Measurements from ENCODE around the gene AUTS2.

DNA sequence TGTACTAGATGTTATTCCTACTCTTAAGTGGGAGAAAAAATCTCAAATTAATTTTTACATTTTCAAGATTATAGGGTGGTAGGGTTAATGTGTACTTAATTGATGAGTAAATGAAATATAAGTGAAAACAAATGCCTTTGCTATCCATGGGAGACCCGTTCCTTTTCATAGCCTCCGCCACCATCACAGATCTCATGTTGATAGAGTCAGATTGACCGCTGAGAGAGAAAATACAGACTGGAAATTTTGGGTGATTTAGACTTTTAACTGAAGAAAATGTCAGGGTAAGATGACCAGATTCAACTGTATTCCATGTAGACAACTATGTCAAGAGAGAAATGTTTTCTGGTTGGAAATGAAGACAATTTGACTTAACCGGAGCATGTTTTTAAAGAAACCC, 446.2 kb downstream of the AUTS2 start:
- no peak for TF ChIP-seq POLR2AphosphoS5 (IDR thresholded peaks at IDR 0.05)
- TF ChIP-seq TAF1 (IDR thresholded peaks at IDR 0.05; ENCODE audit: low read depth) = no peak
- TF ChIP-seq EZH2 (IDR thresholded peaks at IDR 0.05; ENCODE audit: borderline replicate concordance, insufficient read depth, low read length, poor library complexity, severe bottlenecking) = no peak
- TF ChIP-seq, protein P1, sequence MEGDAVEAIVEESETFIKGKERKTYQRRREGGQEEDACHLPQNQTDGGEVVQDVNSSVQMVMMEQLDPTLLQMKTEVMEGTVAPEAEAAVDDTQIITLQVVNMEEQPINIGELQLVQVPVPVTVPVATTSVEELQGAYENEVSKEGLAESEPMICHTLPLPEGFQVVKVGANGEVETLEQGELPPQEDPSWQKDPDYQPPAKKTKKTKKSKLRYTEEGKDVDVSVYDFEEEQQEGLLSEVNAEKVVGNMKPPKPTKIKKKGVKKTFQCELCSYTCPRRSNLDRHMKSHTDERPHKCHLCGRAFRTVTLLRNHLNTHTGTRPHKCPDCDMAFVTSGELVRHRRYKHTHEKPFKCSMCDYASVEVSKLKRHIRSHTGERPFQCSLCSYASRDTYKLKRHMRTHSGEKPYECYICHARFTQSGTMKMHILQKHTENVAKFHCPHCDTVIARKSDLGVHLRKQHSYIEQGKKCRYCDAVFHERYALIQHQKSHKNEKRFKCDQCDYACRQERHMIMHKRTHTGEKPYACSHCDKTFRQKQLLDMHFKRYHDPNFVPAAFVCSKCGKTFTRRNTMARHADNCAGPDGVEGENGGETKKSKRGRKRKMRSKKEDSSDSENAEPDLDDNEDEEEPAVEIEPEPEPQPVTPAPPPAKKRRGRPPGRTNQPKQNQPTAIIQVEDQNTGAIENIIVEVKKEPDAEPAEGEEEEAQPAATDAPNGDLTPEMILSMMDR (IDR thresholded peaks at IDR 0.05; ENCODE audit: poor library complexity, severe bottlenecking) = no peak
- TF ChIP-seq EP300 (conservative IDR thresholded peaks at IDR 0.05; ENCODE audit: poor library complexity, severe bottlenecking) = no peak
- no peak for TF ChIP-seq MXI1 (conservative IDR thresholded peaks at IDR 0.05; ENCODE audit: poor library complexity, severe bottlenecking)
- TF ChIP-seq, protein P2, sequence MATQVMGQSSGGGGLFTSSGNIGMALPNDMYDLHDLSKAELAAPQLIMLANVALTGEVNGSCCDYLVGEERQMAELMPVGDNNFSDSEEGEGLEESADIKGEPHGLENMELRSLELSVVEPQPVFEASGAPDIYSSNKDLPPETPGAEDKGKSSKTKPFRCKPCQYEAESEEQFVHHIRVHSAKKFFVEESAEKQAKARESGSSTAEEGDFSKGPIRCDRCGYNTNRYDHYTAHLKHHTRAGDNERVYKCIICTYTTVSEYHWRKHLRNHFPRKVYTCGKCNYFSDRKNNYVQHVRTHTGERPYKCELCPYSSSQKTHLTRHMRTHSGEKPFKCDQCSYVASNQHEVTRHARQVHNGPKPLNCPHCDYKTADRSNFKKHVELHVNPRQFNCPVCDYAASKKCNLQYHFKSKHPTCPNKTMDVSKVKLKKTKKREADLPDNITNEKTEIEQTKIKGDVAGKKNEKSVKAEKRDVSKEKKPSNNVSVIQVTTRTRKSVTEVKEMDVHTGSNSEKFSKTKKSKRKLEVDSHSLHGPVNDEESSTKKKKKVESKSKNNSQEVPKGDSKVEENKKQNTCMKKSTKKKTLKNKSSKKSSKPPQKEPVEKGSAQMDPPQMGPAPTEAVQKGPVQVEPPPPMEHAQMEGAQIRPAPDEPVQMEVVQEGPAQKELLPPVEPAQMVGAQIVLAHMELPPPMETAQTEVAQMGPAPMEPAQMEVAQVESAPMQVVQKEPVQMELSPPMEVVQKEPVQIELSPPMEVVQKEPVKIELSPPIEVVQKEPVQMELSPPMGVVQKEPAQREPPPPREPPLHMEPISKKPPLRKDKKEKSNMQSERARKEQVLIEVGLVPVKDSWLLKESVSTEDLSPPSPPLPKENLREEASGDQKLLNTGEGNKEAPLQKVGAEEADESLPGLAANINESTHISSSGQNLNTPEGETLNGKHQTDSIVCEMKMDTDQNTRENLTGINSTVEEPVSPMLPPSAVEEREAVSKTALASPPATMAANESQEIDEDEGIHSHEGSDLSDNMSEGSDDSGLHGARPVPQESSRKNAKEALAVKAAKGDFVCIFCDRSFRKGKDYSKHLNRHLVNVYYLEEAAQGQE (IDR thresholded peaks at IDR 0.05; ENCODE audit: borderline replicate concordance) = no peak
- no peak for TF ChIP-seq RAD21 (conservative IDR thresholded peaks at IDR 0.05)
